ENCODE measurements around the gene KIF16B. TPM values are rescaled to one million over a fixed set of nuclear protein-coding genes. Genes with fewer than 3 reads are reported as not detected.

Gene KIF16B
- total and polyA plus RNA-seq, 2 experiments from 2014 or later, result 9.3 to 21.8 TPM

DNA sequence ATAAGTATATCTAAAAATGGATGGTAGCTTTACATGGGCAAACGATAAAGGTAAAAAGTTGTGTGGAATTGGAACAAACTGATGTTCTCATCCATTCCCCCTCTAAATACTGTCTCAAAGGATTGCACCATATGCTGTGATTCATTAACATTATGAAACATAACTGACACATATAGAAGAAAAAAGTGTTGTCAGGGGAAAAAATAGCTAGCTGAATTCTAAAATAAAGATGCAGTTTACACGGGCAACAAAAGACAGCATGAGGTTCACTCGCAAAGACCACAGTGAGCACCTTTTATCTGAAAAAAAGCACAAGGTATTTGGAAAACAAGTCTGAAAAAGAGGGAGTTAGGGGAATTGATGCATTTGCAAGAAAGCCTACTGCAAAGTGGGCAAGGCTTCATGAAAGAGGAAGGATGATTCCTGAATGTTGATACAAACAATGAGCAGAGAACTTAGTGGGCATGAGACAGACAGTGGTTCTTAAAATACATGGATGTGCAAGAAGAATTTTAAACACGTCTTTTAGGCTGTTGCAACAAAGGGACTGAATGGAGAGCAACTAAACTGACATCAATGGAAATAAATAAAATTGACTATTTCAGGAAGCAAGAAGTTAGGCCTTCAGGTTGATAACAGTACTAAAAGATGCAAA is 280.9 kb downstream of the KIF16B start:
- H3K4me3 ChIP-seq, result no peak overlapping the region
- TF ChIP-seq, protein P1, sequence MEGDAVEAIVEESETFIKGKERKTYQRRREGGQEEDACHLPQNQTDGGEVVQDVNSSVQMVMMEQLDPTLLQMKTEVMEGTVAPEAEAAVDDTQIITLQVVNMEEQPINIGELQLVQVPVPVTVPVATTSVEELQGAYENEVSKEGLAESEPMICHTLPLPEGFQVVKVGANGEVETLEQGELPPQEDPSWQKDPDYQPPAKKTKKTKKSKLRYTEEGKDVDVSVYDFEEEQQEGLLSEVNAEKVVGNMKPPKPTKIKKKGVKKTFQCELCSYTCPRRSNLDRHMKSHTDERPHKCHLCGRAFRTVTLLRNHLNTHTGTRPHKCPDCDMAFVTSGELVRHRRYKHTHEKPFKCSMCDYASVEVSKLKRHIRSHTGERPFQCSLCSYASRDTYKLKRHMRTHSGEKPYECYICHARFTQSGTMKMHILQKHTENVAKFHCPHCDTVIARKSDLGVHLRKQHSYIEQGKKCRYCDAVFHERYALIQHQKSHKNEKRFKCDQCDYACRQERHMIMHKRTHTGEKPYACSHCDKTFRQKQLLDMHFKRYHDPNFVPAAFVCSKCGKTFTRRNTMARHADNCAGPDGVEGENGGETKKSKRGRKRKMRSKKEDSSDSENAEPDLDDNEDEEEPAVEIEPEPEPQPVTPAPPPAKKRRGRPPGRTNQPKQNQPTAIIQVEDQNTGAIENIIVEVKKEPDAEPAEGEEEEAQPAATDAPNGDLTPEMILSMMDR (IDR thresholded peaks at IDR 0.05; ENCODE audit: poor library complexity), result no peak
- TF ChIP-seq EZH2phosphoT487 (IDR thresholded peaks at IDR 0.05; ENCODE audit: low read depth, severe bottlenecking, unreplicated experiment) (no peak), EZH2 (IDR thresholded peaks at IDR 0.05; ENCODE audit: borderline replicate concordance) (no peak)
- H3K36me3 ChIP-seq (replicated peaks; ENCODE audit: insufficient read depth, low read depth), result no peaks in the 10 kb centered on the region
- H3K9me3 ChIP-seq (ENCODE audit: low read depth), result no peaks in the 10 kb centered on the region
- H3K27ac ChIP-seq, result no peak overlapping the region
- no peaks in the 10 kb centered on the region for H3K9me2 ChIP-seq (replicated peaks; ENCODE audit: insufficient read depth)
- no peaks in the 10 kb centered on the region for H3K4me1 ChIP-seq (ENCODE audit: insufficient read depth)
- no peaks in the 10 kb centered on the region for H4K20me1 ChIP-seq (ENCODE audit: insufficient read depth, poor library complexity, severe bottlenecking)
- H2AFZ ChIP-seq, result no peak overlapping the region
- WGBS (ENCODE audit: low lambda C conversion rate, missing lambda C conversion rate), result 82% methylated on average over 4 of the region's 4 CpGs
- H3K27me3 ChIP-seq, result no peaks in the 10 kb centered on the region
- H3K4me2 ChIP-seq, result no peak overlapping the region
- DNase-seq (ENCODE audit: low spot score), result no peak
- no peaks in the 10 kb centered on the region for H3K79me2 ChIP-seq

DNA sequence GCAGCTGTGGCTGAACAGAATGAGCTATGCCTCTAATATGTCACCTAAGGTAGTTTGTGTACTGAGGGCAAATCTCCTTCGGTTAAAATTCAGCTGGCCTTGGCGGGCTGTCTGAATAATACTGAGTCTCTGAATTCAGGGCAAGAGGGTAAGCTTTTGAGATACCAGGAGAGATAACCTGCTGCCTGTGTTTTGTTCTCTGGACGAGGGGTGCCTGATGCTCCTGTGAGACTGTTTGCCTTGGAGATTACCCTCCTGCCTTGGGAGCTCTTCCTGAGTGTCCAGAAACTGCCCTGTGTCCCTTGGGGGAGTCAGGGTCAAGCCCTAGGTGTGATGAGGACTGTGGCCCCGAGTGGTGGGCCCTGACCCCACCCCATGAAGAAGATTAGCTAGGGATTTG is 282.9 kb downstream of the KIF16B start:
- TF ChIP-seq, protein P1 (IDR thresholded peaks at IDR 0.05; ENCODE audit: poor library complexity), result no peak
- TF ChIP-seq EZH2phosphoT487 (IDR thresholded peaks at IDR 0.05; ENCODE audit: low read depth, severe bottlenecking, unreplicated experiment) (no peak), EZH2 (IDR thresholded peaks at IDR 0.05; ENCODE audit: borderline replicate concordance) (no peak)
- Histone ChIP-seq H3K27ac (no peak overlapping the region), H3K4me3 (no peak overlapping the region), H3K4me1 (ENCODE audit: insufficient read depth) (no peaks in the 10 kb centered on the region), H3K79me2 (no peaks in the 10 kb centered on the region), H3K9me2 (replicated peaks; ENCODE audit: insufficient read depth) (no peaks in the 10 kb centered on the region), H2AFZ (no peak overlapping the region), H3K27me3 (no peaks in the 10 kb centered on the region), H3K4me2 (no peak overlapping the region), H4K20me1 (ENCODE audit: insufficient read depth, poor library complexity, severe bottlenecking) (no peaks in the 10 kb centered on the region), H3K36me3 (replicated peaks; ENCODE audit: insufficient read depth, low read depth) (no peaks in the 10 kb centered on the region), H3K9me3 (ENCODE audit: low read depth) (no peaks in the 10 kb centered on the region)
- DNase-seq (ENCODE audit: low spot score), result no peak
- 67% methylated on average over 4 of the region's 4 CpGs for WGBS (ENCODE audit: low lambda C conversion rate, missing lambda C conversion rate)

DNA sequence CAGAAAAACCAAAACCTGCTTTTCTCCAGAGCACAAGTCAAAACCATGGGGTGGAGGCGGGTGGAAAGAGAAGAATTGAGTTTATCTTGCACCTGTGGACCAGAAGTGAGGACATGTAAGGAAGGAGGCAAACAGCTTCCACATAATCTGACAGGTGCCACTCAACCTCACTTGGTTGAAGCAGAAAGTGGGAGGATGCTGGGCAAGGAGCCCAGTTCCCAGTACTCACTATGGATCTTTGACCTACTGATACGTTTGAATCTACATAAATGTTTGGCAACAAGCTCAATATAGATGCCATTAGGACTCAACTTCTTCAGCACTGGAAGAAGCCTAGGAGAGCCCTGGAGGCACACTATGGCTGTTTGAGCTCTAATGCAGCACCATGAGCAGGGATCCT is 285.5 kb downstream of the KIF16B start:
- no peaks in the 10 kb centered on the region for H3K9me3 ChIP-seq (ENCODE audit: low read depth)
- no peaks in the 10 kb centered on the region for H3K27me3 ChIP-seq
- H3K79me2 ChIP-seq, result no peaks in the 10 kb centered on the region
- no peaks in the 10 kb centered on the region for H3K36me3 ChIP-seq (replicated peaks; ENCODE audit: insufficient read depth, low read depth)
- DNase-seq (ENCODE audit: low spot score), result no peak
- no peak overlapping the region for H2AFZ ChIP-seq
- no peak overlapping the region for H3K4me2 ChIP-seq
- no peaks in the 10 kb centered on the region for H3K9me2 ChIP-seq (replicated peaks; ENCODE audit: insufficient read depth)
- H4K20me1 ChIP-seq (ENCODE audit: insufficient read depth, poor library complexity, severe bottlenecking), result no peaks in the 10 kb centered on the region
- no peak overlapping the region for H3K4me3 ChIP-seq
- WGBS (ENCODE audit: low lambda C conversion rate, missing lambda C conversion rate), result 88% methylated on average over 2 of the region's 2 CpGs
- H3K4me1 ChIP-seq (ENCODE audit: insufficient read depth), result no peaks in the 10 kb centered on the region
- H3K27ac ChIP-seq, result no peak overlapping the region
- TF ChIP-seq EZH2phosphoT487 (IDR thresholded peaks at IDR 0.05; ENCODE audit: low read depth, severe bottlenecking, unreplicated experiment), result no peak
- TF ChIP-seq, protein P1 (IDR thresholded peaks at IDR 0.05; ENCODE audit: poor library complexity), result no peak
- no peak for TF ChIP-seq EZH2 (IDR thresholded peaks at IDR 0.05; ENCODE audit: borderline replicate concordance)

Data from hepatocyte (in vitro differentiated cells).